Activated CD8-positive, alpha-beta memory T cell treated with anti-CD3 and anti-CD28 coated beads, Interleukin-2, amount 50 U/mL, for 1 hour (primary cell): ENCODE data around the gene PRAMEF9.
"Not testable (repeated sequence)": the region's sequence is repeated elsewhere in the genome, so short reads cannot be mapped to it uniquely, and the experiment has no call there.

Source experiments
- DNase-seq: peaks from one replicate; pipeline ENCODE4 v3.0.0-alpha.2; 2020; ENCODE audit errors: extremely low read depth

PRAMEF9 gene

DNA sequence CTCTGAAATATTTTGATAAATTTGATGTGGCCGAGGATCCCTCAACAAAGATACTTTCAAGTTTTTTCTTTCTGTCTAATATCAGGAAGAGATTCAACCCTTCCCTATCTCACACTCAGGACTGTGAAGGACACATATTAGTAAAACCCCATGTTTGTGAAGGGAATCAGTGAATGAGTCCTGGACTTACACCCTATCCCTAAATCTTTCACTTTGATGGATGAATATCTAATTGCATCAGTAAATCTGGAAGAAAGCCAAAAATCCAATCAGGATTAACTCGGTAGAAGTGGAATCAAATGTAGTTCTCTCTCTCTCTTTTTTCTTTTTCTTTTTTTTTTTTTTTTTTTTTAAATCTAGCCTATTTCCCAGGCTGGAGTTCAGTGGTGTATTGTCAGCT lies at the start of gene PRAMEF9:
Gene PRAMEF9 (plus strand): TSS at position 301 of the 400 bp plus-strand sequence. CDS start 3,433 bp downstream, outside the sequence.
- not testable (repeated sequence) for DNase-seq

GRCh38 chr1:13155909-13156308 lies 15.7 kb upstream of the PRAMEF9 start, which contains the start of gene PRAMEF26:
Gene PRAMEF26, minus strand, starts transcription at chr1:13156009. Its CDS starts 2,914 bp downstream, at chr1:13153095.
- DNase-seq, result not testable (repeated sequence)

GRCh38 chr1:13165531-13165930 lies 6.1 kb upstream of the PRAMEF9 start, which contains the start of gene HNRNPCL4:
Gene HNRNPCL4, minus strand, starts transcription at chr1:13165631. Its CDS starts 164 bp downstream, at chr1:13165467.
- not testable (repeated sequence) for DNase-seq

- not testable (repeated sequence) for DNase-seq
Measured at GRCh38 chr1:13201309-13201708, 29.7 kb downstream of the PRAMEF9 start, which contains the start of gene PRAMEF13. Gene PRAMEF13, minus strand, starts transcription at chr1:13201409. Its CDS starts 1,820 bp downstream, at chr1:13199589.

- DNase-seq, result not testable (repeated sequence)
Measured at GRCh38 chr1:13208712-13209111, 37.1 kb downstream of the PRAMEF9 start.

DNA sequence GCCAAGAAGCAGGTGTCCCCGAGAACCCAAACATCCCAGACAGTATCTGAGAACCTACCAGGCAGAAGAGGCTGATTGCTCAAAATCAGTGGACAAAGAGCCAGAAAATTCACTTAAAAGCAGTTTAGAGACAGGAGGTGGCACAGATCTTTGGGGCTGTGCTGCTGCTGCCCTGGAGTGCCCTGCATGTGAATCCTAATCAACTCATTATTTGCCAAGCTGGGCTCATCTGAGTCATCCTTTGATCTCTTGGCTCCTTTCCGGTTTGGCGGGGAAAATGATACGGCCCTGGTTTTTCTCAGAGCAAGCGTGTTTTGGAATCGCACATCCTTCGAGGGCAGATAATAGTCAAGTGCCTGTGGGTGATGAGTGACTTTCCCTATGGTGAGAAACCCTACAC lies 45.0 kb downstream of the PRAMEF9 start:
- not testable (repeated sequence) for DNase-seq

- not testable (repeated sequence) for DNase-seq
Measured at GRCh38 chr1:13219203-13219602, 47.6 kb downstream of the PRAMEF9 start.

DNA sequence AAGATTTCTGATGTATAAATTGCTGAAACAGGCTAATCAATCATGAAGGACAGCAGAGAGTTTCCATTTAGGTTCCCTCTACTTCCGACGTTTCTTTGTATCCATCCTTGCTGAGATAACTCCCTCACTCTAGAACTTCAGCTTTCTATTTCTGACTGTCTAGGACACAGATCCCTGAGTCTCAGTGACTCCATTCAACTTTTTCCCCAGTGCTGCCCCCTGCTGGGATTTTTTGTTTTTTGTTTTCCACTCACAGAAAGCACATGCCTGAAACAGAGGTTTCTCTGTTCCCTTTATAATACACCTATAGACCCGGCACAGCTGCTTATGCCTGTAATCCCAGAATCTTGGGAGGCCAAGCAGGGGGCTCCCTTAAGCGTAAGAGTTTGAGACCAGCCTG lies 51.1 kb downstream of the PRAMEF9 start:
- DNase-seq, result not testable (repeated sequence)

GRCh38 chr1:13224480-13225060 lies 52.9 kb downstream of the PRAMEF9 start:
- no peak for DNase-seq

- not testable (repeated sequence) for DNase-seq
Measured at GRCh38 chr1:13225675-13226204, 54.1 kb downstream of the PRAMEF9 start, which contains the start of gene PRAMEF18. Gene PRAMEF18, minus strand, starts transcription at chr1:13226154. Its CDS starts 48 bp downstream, at chr1:13226106.

GRCh38 chr1:13227271-13228055 lies 55.8 kb downstream of the PRAMEF9 start:
- DNase-seq, result not testable (repeated sequence)

DNA sequence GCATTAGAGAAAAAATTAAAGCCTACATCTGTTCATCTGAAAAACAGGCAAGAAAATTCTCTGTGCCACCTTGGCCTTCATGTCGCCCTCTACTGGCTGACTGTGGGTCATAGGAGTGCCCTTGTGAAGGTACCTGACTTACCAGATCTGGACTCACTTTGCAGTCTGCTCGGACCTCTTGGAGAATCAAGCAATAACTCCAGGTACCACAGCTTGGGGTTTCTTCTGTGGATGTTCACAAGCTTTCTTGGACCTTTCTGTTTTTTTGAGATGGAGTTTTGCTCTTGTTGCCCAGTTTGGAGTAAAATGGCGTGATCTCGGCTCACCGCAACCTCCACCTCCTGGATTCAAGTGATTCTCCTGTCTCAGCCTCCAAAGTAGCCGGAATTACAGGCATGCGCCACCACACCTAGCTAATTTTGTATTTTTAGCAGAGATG lies 56.7 kb downstream of the PRAMEF9 start:
- no peak for DNase-seq
